ENCODE results near the gene CLASP1.
"Not testable (repeated sequence)": the region's sequence is repeated elsewhere in the genome, so short reads cannot be mapped to it uniquely, and the experiment has no call there.

The CLASP1 gene

GRCh38 chr2:121662656-121663055, 13.4 kb upstream of the CLASP1 start:
- DNase-seq (ENCODE audit: low spot score), result no peak

GRCh38 chr2:121659933-121660332, 10.7 kb upstream of the CLASP1 start:
- DNase-seq (ENCODE audit: low spot score), result no peak

GRCh38 chr2:121658393-121658792, 9.1 kb upstream of the CLASP1 start:
- not testable (repeated sequence) for DNase-seq (ENCODE audit: low spot score)

- no peak for DNase-seq (ENCODE audit: low spot score)
Measured at GRCh38 chr2:121653035-121653434, 3.8 kb upstream of the CLASP1 start.

- no peak for DNase-seq (ENCODE audit: low spot score)
Measured at GRCh38 chr2:121650315-121650930, 1.2 kb upstream of the CLASP1 start.

- DNase-seq (ENCODE audit: low spot score), result peak; percentile 79
Measured at GRCh38 chr2:121649596-121650314, 493 bp upstream of the CLASP1 start.

- DNase-seq (ENCODE audit: low spot score), result peak; percentile 55
Measured at GRCh38 chr2:121648206-121649148, 785 bp downstream of the CLASP1 start.

- DNase-seq (ENCODE audit: low spot score), result no peak
Measured at GRCh38 chr2:121647396-121647795, 1.9 kb downstream of the CLASP1 start.

GRCh38 chr2:121644715-121645114, 4.5 kb downstream of the CLASP1 start:
- no peak for DNase-seq (ENCODE audit: low spot score)

GRCh38 chr2:121643877-121644276, 5.4 kb downstream of the CLASP1 start:
- no peak for DNase-seq (ENCODE audit: low spot score)

- no peak for DNase-seq (ENCODE audit: low spot score)
Measured at GRCh38 chr2:121640380-121641316, 8.6 kb downstream of the CLASP1 start.

- not testable (repeated sequence) for DNase-seq (ENCODE audit: low spot score)
Measured at GRCh38 chr2:121639846-121640245, 9.4 kb downstream of the CLASP1 start.

- no peak for DNase-seq (ENCODE audit: low spot score)
Measured at GRCh38 chr2:121638333-121638732, 10.9 kb downstream of the CLASP1 start.

- peak; percentile 40 for DNase-seq (ENCODE audit: low spot score)
Measured at GRCh38 chr2:121635371-121635770, 13.9 kb downstream of the CLASP1 start.

- no peak for DNase-seq (ENCODE audit: low spot score)
Measured at GRCh38 chr2:121634354-121635307, 14.6 kb downstream of the CLASP1 start.

GRCh38 chr2:121633463-121633862, 15.8 kb downstream of the CLASP1 start:
- no peak for DNase-seq (ENCODE audit: low spot score)

GRCh38 chr2:121627525-121628050, 21.7 kb downstream of the CLASP1 start:
- DNase-seq (ENCODE audit: low spot score), result no peak

GRCh38 chr2:121626777-121627524, 22.3 kb downstream of the CLASP1 start:
- no peak for DNase-seq (ENCODE audit: low spot score)

- DNase-seq (ENCODE audit: low spot score), result peak; percentile 39
Measured at GRCh38 chr2:121625953-121626352, 23.3 kb downstream of the CLASP1 start.
